GM18858 (cell line): ENCODE results near the gene GALNT14.
"Not testable (repeated sequence)": the region's sequence is repeated elsewhere in the genome, so short reads cannot be mapped to it uniquely, and the experiment has no call there.

Experiments used
- ATAC-seq: cut with Tn5 transposase; IDR thresholded peaks from one replicate; pipeline ENCODE4 v1.9.1; 2021; ENCODE audit not compliant: unreplicated experiment

Gene GALNT14

GRCh38 chr2:31138037-31138962 lies at the start of gene GALNT14:
GALNT14 (minus strand) TSS chr2:31138440; CDS start chr2:31138086, 354 bp downstream.
- no peak for ATAC-seq

GRCh38 chr2:31187166-31187565 lies 48.9 kb upstream of the GALNT14 start:
- no peak for ATAC-seq

- not testable (repeated sequence) for ATAC-seq
These were observed 45.7 kb upstream of the GALNT14 start for GRCh38 chr2:31183973-31184372.

- no peak for ATAC-seq
These were observed 38.5 kb upstream of the GALNT14 start for GRCh38 chr2:31176742-31177141.

- no peak for ATAC-seq
These were observed 32.9 kb upstream of the GALNT14 start for GRCh38 chr2:31171142-31171541.

- no peak for ATAC-seq
These were observed 31.9 kb upstream of the GALNT14 start for GRCh38 chr2:31170071-31170698.

- no peak for ATAC-seq
These were observed 30.1 kb upstream of the GALNT14 start for GRCh38 chr2:31168291-31168690.

GRCh38 chr2:31166925-31167324 lies 28.7 kb upstream of the GALNT14 start:
- no peak for ATAC-seq

- ATAC-seq: no peak
These were observed 24.8 kb upstream of the GALNT14 start for GRCh38 chr2:31163011-31163539.

GRCh38 chr2:31161637-31162036 lies 23.4 kb upstream of the GALNT14 start:
- no peak for ATAC-seq

- no peak for ATAC-seq
These were observed 13.3 kb upstream of the GALNT14 start for GRCh38 chr2:31151501-31151900.

GRCh38 chr2:31150120-31150670 lies 12.0 kb upstream of the GALNT14 start:
- no peak for ATAC-seq

- ATAC-seq: no peak
These were observed 10.3 kb upstream of the GALNT14 start for GRCh38 chr2:31148514-31148913.

GRCh38 chr2:31147645-31148044 lies 9.4 kb upstream of the GALNT14 start:
- ATAC-seq: no peak

GRCh38 chr2:31142110-31142509 lies 3.9 kb upstream of the GALNT14 start:
- ATAC-seq: no peak

- ATAC-seq: no peak
These were observed 3.3 kb upstream of the GALNT14 start for GRCh38 chr2:31141443-31142085.

GRCh38 chr2:31140151-31140550 lies 1.9 kb upstream of the GALNT14 start:
- ATAC-seq: no peak

GRCh38 chr2:31139671-31140070 lies 1.4 kb upstream of the GALNT14 start:
- ATAC-seq: no peak

GRCh38 chr2:31137211-31138036 lies 816 bp downstream of the GALNT14 start:
- ATAC-seq: no peak

GRCh38 chr2:31136732-31137131 lies 1.5 kb downstream of the GALNT14 start:
- ATAC-seq: no peak
